ENCODE results near the gene CDT1.

GRCh38 chr16:88856828-88857727 is 53.5 kb downstream of the CDT1 start, which contains the start of the genes GALNS and TRAPPC2L:
- TF ChIP-seq CTCF (IDR thresholded peaks at IDR 0.05), result peak in 1 of 5 experiments; percentile 22
- peak; percentile 54 to 83 for TF ChIP-seq POLR2A (IDR thresholded peaks at IDR 0.05)

All from tibial nerve (tissue), 3 donors.